NCI-H526 (cell line): ENCODE measurements around the gene KLHL6.
"Not testable (repeated sequence)": the region's sequence is repeated elsewhere in the genome, so short reads cannot be mapped to it uniquely, and the experiment has no call there.

Source experiments
- DNase-seq, 2 experiments: peaks; one replicate each; lab custom pipeline; 2025; lab: John Stamatoyannopoulos, UW

The KLHL6 gene

GRCh38 chr3:183555541-183556081, at the start of gene KLHL6:
Gene KLHL6, minus strand, starts transcription at chr3:183555706. Its CDS starts 53 bp downstream, at chr3:183555653.
- DNase-seq = no peak

GRCh38 chr3:183597959-183598358, 42.5 kb upstream of the KLHL6 start:
- no peak for DNase-seq

GRCh38 chr3:183594636-183595035, 39.1 kb upstream of the KLHL6 start:
- DNase-seq = no peak

DNA sequence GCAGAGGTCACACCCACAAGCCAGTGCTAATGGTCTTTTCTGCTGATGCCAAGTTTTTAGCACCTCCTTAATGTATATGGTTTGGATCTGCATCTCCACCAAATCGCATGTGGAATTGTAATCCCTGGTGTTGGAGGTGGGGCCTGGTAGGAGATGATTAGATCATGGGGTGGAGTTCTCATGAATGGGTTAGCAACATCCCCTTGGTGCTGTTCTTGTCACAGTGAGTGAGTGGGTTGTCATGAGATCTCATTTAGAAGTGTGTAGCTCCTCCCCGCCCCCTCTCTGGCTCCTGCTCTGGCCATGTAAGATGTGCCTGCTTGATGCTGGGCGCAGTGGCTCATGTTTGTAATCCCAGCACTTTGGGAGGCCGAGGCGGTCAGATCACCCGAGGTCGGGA, 37.3 kb upstream of the KLHL6 start:
- no peak for DNase-seq

- peak; percentile 25 to 56 for DNase-seq
Measured at GRCh38 chr3:183591881-183592521, 36.5 kb upstream of the KLHL6 start.

GRCh38 chr3:183590442-183590841, 34.9 kb upstream of the KLHL6 start:
- no peak for DNase-seq

- DNase-seq = no peak
Measured at GRCh38 chr3:183587336-183587735, 31.8 kb upstream of the KLHL6 start.

DNA sequence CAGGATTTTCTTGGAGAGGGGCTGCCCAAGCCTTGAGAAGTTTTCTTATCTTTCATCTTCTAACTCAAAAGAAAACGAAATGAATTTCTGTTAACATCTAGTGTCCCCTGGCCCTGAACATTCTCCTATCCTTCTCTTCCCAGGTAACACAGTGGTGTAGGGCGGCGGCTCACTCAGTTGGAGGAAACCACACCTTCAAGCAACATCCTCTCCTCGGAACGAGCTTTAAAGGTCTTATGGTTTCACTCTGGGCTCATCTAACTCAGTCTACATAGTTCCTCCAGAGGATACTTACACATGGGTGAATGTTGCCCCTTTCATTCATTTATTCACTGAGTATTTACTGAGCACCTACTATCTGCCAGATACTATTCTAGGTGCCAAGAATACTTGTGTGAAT, 31.0 kb upstream of the KLHL6 start:
- no peak for DNase-seq

GRCh38 chr3:183584914-183585280, 29.4 kb upstream of the KLHL6 start:
- no peak for DNase-seq

DNA sequence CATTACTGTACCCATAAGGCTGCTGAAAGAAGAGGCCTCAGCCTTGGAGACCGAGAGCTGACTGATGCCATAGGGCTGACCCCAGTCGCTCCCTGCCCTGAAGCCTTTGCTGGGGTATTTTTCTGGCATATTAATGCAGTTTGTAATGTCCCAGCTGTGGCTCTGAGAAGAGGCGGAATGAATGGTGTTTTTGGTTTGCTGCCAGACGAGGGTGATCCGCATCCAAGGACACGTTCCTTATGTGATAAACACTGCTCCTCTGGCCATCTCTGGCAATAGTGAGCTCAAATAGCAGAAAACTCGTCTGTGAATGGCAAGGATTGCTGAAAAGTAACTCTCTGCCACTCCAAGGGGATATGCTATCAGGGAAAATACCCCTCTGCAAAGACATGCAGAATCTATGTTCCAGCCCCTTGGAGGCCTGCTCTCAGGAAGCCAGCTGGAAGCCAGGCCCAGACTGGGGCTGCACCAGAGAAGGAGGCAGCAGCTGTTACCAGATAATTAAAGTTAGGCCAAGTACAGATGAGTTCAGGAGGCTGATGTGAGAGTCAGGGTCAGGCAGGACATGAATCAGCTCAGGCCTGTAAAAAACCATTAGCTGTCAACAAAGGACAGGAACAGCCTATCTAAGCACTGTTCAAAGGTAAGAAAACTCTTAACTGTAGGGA, 28.9 kb upstream of the KLHL6 start:
- DNase-seq = no peak

DNA sequence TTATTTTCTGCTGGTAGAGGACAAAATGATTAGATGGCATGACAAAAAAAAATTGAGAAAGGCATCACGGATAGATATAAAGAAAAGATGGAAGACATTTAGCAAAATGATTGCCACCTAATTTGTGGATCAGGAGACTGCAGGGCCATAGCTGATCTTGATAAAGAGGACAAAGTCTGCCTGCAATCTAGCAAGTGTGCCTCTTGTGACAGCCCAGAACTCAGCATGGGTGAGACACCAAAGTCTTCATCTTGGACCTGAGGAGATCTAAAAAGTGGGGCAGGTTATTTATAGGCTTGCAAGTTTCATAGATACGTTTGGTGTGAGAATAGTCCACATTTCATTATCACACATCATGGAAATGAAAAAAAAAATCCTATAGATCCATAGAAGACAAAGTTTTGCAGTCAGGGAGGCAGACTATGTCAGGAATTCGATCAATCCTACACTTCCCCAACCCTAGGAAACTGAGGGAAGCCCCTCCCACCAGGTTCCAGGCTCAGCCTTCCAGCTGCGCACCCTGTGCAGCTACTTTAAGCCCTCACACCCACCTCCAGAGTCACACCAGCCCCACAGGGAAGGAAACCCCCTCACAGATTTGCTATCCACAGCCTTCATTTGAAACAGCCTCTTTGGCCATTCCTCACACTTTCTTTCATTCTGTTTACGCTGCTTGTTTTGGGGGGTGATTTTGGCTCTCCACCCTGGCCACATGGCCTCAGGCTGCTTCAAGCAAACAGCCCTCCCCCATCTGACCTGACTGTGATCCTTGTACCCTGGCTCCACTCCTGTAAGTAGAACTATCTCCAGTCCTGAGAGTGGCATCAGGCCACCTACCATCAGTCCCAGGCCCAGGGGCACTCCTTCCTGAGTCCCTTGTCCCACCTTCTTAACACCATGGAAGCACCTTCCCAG, 28.1 kb upstream of the KLHL6 start:
- no peak for DNase-seq

DNA sequence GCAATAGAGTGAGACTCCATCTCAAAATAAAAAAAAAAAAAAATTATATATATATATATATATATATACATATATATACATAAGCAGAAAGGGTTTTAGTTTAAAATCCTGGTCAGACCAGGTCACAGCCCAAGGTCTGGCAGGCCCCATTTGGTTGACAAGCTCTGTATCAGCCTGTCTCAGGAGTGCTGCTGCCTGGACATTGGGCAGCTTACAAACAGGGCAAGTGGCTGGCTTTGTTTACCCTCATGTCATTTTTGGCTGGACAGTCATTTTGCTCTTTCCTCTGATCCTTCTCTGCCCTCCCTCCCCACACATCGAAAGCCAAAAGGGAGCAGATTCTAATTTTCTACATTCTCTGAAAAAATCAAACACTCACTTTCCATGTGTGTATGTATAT, 26.7 kb upstream of the KLHL6 start:
- no peak for DNase-seq

GRCh38 chr3:183581496-183582155, 26.1 kb upstream of the KLHL6 start:
- DNase-seq = no peak

GRCh38 chr3:183579967-183580900, 24.7 kb upstream of the KLHL6 start:
- no peak for DNase-seq

GRCh38 chr3:183578179-183578578, 22.7 kb upstream of the KLHL6 start:
- no peak for DNase-seq

- DNase-seq = no peak
Measured at GRCh38 chr3:183577346-183577745, 21.8 kb upstream of the KLHL6 start.

GRCh38 chr3:183576487-183577107, 21.1 kb upstream of the KLHL6 start:
- DNase-seq = peak in 1 of 2 experiments; percentile 3

- no peak for DNase-seq
Measured at GRCh38 chr3:183572935-183573334, 17.4 kb upstream of the KLHL6 start.

DNA sequence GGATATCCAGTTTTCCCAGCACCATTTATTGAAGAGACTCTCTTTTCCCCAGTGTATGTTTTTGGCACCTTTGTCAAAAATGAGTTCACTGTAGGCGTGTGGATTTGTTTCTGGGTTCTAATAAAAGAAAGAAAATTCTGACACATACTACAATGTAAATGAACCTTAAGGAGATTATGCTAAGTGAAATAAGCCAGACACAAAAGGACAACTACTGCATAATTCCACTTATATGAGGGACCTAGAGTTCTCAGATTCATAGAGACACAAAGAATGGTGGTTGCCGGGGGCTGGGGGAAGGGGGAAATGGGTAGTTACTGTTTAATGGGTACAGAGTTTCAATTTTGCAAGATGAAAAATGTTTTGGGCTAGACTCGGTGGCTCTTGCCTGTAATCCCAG, 14.7 kb upstream of the KLHL6 start:
- not testable (repeated sequence) for DNase-seq

- DNase-seq = no peak
Measured at GRCh38 chr3:183566880-183567279, 11.4 kb upstream of the KLHL6 start.
